K562 (cell line): ENCODE results near the gene PEX6.

ENCODE experiments used
- EP300 ChIP-seq: IDR thresholded peaks from 2 replicates; pipeline ENCODE4 v1.6.1; 2012; ENCODE audit warnings: low read length, improper control_type of control experiment
- PHF8 ChIP-seq: fragments of 200-600 bp; sonication (generic); IDR thresholded peaks from 2 replicates; pipeline ENCODE4 v1.6.1; 2012; ENCODE audit warnings: mixed run types, mild to moderate bottlenecking, inconsistent platforms, low read length, moderate library complexity, borderline replicate concordance
- RBFOX2 ChIP-seq: fragments of 200-400 bp; formaldehyde crosslinking; IDR thresholded peaks from 2 replicates; pipeline ENCODE4 v1.6.1; 2017; ENCODE audit warnings: low read depth, mild to moderate bottlenecking, low read length, moderate library complexity
- YBX1 ChIP-seq: fragments of 450-650 bp; IDR thresholded peaks from 2 replicates; pipeline ENCODE4 v1.7.1; 2016; ENCODE audit warnings: mild to moderate bottlenecking
- ZNF311 ChIP-seq: fragments of 250-450 bp; sonication (Bioruptor Pico); IDR thresholded peaks from 2 replicates; pipeline ENCODE4 v1.4.0; 2020; ENCODE audit warnings: mild to moderate bottlenecking, moderate library complexity
- ZNF75A ChIP-seq: fragments of 450-650 bp; formaldehyde crosslinking; IDR thresholded peaks from 2 replicates; pipeline ENCODE4 v1.4.0; 2020; ENCODE audit warnings: mild to moderate bottlenecking
- TF ChIP-seq, protein P1 (sequence below), 3 experiments: IDR thresholded peaks in 2 of 3; conservative IDR thresholded peaks in 1 of 3; 2 replicates each; pipeline ENCODE4 v1.5.1; 2011 to 2012; ENCODE audit warnings: low read length in 3 of 3, mild to moderate bottlenecking in 3 of 3, control low read depth in 2 of 3, improper control_type of control experiment in 1 of 3, inconsistent platforms in 1 of 3, low read depth in 1 of 3, mixed read lengths in 1 of 3, moderate library complexity in 1 of 3; ENCODE audit not compliant: insufficient read depth in 2 of 3

- TF ChIP-seq, protein P1, sequence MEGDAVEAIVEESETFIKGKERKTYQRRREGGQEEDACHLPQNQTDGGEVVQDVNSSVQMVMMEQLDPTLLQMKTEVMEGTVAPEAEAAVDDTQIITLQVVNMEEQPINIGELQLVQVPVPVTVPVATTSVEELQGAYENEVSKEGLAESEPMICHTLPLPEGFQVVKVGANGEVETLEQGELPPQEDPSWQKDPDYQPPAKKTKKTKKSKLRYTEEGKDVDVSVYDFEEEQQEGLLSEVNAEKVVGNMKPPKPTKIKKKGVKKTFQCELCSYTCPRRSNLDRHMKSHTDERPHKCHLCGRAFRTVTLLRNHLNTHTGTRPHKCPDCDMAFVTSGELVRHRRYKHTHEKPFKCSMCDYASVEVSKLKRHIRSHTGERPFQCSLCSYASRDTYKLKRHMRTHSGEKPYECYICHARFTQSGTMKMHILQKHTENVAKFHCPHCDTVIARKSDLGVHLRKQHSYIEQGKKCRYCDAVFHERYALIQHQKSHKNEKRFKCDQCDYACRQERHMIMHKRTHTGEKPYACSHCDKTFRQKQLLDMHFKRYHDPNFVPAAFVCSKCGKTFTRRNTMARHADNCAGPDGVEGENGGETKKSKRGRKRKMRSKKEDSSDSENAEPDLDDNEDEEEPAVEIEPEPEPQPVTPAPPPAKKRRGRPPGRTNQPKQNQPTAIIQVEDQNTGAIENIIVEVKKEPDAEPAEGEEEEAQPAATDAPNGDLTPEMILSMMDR (IDR thresholded peaks at IDR 0.05 in 2 of 3, conservative IDR thresholded peaks at IDR 0.05 in 1 of 3; ENCODE audit: insufficient read depth in 2 of 3, low read depth in 1 of 3, low read length in 3 of 3): no peak
- TF ChIP-seq EP300 (no peak), YBX1 (no peak), PHF8 (no peak), ZNF311 (CRISPR knock-in tag) (no peak), RBFOX2 (no peak), ZNF75A (CRISPR knock-in tag) (no peak)
Observed at GRCh38 chr6:42960243-42961019, 18.6 kb downstream of the PEX6 start, which contains the start of gene GNMT.
